ENCODE results near the gene ANKRD22.

Gene ANKRD22

DNA sequence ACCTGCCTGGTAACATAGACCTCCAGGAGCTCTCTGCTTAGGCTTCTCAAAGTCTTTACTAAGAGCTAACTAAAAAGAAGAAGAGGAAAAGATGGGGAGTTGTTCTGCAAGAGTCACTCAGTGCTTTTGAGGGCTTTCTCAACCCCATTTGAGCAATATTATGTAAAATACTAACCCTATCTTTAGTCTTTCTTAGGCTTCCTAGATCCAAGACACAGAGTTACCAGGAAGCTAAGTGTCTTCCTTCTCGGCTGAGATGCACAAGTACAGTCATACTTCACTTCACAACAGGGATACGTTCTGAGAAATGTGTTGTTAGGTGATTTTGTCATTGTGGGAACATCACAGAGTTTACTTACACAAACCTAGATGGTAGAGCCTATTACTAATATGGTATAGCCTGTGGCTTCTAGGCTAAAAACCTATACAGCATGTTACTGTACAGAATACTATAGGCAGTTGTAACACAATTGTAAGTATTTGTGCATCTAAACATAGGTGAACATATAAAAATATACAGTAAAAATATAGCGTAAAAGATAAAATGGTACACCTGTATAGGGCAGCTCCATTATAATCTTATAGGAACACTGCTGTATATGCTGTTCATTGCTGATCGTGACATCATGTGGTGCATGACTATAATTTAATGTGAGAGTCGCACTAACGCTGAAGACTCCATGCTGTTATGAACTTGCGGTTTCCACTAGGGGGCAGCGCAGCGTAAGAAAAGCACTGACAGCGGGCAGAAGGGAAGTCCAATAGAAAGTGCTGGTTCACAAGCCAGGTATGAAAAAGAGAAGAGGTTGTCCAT is 16.3 kb downstream of the ANKRD22 start:
- peak; percentile 87 to 88 for DNase-seq

GRCh38 chr10:88833723-88834122 is 17.9 kb downstream of the ANKRD22 start:
- DNase-seq: no peak

GRCh38 chr10:88833156-88833555 is 18.5 kb downstream of the ANKRD22 start:
- no peak for DNase-seq

- DNase-seq: no peak
Observed at GRCh38 chr10:88832376-88832775, 19.3 kb downstream of the ANKRD22 start.

- peak; percentile 26 to 30 for DNase-seq
Observed at GRCh38 chr10:88831709-88832108, 19.9 kb downstream of the ANKRD22 start.

- no peak for DNase-seq
Observed at GRCh38 chr10:88830643-88831268, 20.9 kb downstream of the ANKRD22 start.

DNA sequence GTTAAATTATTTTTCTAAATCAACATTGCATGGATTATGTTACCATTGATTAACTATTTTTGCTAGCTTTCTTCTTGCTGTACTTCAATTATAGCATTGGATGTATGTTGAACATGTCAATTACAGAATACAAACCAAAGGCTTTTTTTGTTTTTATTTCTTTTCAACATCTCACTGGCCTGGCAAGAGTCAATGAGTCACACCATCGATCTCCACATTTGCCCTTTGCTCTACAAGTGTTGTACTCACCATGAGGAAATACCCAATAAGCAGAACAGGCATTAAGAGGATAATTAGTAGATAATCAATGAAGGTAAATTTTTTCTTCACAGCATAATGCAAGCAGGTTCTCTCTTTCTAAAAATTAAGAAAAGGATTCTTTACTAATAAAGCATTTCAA is 23.3 kb downstream of the ANKRD22 start:
- no peak for DNase-seq

DNA sequence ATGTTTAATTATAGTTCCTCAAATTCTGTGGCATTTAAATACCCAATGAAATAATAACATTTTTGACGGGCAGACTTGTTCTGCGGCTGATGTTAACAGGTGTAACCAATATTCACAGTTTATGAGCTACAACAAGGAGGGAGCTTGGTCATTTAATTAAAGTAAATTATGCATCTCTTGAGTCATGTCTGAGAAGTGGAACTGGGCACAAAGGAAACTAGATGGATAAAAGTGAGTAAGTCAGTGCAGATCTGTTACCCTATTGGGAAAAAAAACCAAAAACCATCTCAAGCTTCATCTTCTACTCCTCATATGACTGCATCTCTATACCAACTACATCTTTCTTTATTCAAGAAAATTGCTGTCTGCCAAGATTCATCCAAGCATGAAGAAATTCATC is 24.0 kb downstream of the ANKRD22 start:
- DNase-seq: no peak

DNA sequence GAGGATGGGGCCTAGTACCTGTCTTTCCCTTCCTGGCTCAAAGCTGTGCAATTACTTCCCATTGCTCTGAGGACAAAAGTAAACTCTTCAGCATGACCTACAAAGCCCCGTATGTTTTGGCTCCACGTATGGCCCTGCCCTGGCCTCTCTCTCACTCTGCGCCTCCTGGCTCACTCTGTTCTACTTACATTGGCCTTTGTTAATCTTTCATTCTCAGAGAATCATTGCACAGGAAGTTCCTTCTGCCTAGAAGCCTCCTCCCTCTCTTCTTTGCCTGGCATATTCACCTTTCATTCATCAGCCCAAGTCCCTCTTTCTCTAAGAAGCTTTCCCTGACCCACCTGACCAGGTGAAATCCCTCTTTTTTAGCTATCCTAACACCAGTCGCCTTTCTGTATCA is 25.3 kb downstream of the ANKRD22 start:
- no peak for DNase-seq

- no peak for DNase-seq
Observed at GRCh38 chr10:88820748-88821401, 30.8 kb downstream of the ANKRD22 start.

DNA sequence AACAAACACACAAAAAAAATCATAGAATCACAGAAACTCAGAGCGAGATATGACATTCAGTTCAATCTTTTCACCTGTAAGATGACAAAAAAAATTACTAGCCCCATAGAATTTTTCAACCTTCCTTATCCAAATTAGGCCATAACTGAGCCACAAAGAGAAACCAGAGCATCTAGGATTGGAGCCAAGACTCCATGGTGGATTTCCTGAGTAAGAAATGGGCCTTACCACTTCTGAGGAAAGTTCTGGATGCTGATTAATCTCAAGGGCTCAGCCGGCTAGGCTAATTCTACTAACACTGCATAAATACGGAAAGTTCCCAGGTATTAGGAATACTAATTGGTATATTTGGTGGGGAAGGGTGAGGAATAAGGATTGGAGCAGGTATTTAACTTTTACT is 32.4 kb downstream of the ANKRD22 start:
- DNase-seq: no peak

DNA sequence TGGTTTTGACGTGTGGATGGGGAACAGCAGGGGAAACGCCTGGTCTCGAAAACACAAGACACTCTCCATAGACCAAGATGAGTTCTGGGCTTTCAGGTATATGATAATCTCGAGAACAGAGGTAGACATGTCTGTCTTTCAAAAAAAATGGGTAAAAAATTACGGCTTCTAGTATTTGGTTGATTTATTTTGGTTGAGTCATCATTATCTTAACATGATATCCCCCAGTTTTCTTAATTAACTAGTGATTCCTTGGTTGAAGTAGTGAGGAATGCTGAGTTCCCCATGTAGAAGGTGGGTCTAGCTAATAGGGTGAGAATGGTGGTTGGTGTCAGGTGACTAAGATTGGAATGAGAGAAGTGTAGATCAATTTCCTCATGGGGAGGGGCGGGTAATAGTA is 38.4 kb downstream of the ANKRD22 start:
- no peak for DNase-seq

DNA sequence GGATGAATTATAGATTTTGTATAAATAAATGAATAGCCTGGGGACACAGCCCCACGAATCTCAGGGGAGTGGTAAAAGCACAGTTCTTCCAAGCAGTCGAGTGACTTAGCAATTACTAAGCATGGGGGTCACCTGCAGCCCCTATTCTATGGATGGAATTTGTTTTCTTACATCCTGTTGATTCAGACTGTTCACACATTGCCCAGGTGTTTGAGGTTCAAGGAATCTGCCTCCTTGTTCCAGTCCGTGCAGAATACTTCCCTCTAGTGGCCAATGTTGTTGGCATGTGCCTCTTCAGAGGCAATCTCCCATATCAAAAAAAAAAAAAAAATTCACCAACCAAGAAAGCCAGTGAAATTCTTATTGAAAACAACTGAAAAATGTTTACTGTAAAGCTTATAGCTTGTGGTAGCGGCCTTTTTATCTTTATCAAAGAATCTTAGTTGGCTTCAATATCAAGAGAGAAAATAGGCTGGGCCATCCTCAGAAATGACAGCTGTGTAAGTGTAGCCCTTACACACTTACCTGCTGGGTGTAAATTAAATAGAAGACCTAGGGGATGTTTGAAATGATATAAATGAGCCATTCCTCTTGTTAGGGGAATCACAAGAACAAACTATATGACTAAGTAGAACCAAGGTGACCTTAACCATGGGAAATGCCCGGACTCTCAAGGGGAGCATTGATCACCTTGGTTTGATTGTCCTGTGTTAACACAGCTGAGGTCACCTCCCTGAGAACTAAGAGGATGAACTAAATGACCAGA is 41.3 kb downstream of the ANKRD22 start:
- peak; percentile 6 to 13 for DNase-seq

DNA sequence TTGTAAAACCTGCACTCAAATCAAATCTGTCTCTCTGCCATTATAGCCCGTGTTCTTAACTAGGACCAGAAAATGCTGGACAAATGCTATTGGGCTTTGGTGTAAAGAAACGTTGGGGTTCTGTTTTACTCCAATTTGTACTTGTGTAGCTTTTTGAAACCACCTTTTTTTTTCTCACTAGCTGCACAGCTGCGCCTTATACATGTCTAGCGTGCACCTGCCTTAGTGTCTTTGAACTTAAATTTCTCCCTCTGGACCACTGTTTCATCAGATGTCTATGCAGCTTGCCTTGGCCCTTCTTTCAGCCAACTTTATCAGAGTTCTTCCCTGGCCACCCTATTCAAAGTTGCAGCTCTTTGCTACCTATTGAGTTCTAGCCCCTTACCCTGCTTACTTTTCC is 42.0 kb downstream of the ANKRD22 start:
- no peak for DNase-seq

DNA sequence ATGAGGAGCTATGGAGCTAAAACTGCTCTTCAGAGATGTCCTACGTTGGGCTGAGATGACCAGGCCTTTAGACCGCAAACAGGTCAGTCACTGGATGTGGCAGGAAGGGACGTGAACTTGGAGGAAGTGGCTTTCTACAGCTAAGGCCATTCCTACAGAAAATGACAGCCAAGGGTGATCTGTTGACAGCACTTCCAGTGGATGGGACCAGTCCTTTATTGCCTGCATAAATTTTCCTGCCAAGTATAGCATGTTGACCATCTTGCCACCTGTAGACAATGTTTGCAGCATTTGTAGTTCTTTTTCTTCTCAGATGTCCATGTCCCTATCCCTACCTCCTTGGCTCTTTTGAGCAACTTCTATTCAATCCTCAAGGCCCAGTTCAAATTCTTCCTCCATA is 45.7 kb downstream of the ANKRD22 start:
- DNase-seq: no peak

GRCh38 chr10:88805361-88805760 is 46.3 kb downstream of the ANKRD22 start:
- no peak for DNase-seq

- no peak for DNase-seq
Observed at GRCh38 chr10:88804083-88804812, 47.4 kb downstream of the ANKRD22 start.

DNA sequence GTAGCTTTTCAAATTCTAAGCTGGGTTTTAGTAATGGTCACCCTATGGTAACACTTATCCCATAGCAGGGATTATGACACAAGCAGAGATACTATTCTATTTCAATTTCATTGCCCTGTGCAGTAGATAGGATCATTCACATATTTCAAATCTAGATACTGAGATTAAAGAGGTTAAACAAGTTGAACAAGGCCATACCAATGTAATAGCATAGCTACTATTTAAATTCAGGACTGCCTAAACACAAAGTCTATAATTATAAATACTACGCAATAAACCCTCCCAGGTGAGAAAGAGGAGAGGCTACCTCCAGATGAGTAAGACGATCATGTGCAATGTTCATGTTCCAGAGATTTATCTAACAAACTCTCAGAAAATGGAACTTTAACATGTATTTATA is 48.0 kb downstream of the ANKRD22 start:
- DNase-seq: no peak

DNA sequence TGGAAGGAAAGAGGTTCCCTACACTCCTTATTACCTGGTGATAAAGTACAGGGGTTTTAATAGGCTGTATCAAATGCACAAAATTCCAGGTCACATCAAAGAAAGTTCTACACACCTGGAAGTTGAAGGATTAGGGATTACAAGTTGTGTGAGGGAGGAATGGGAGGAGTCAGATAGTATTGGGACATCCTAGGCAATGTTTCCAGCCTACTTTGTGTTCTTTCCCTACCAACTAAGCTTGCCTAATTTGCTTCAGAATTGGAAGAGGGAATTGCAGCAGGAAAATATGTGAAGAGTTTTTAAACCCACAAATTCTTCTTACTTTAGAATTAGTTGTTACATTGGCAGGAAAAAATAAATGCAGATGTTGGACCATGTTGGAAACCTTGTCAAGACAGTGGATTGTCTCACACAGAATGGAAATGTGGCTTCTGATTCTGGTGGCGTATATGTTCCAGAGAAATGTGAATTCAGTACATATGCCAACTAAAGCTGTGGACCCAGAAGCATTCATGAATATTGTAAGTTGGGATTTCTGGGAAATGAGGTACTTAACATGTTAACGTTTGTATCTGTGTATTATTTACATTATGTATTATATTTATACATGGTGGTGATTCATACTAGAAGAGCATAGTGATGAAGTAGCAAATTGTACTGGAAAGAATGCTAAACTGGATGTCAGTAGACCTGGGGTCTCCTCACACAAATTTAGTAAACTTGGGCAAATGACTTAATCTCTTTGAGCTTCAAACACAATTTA is 48.9 kb downstream of the ANKRD22 start, which contains the start of gene LIPM:
TSS of gene LIPM (plus strand) at position 208 of the 763 bp plus-strand sequence. CDS start at position 375, 167 bp downstream.
- DNase-seq: no peak

GRCh38 chr10:88800152-88801125 is 51.2 kb downstream of the ANKRD22 start:
- no peak for DNase-seq

All from activated CD4-positive, alpha-beta T cell treated with anti-CD3 and anti-CD28 coated beads, Interleukin-2, amount 50 U/mL, for 4 hours (primary cell).